ACHN (cell line): ENCODE data around the gene SKA1.
A peak's percentile ranks its signal among the peaks of the same experiment; 100 is the strongest.
"Not testable (repeated sequence)": the region's sequence is repeated elsewhere in the genome, so short reads cannot be mapped to it uniquely, and the experiment has no call there.

ENCODE experiments used
- DNase-seq: peaks from one replicate; pipeline ENCODE4 v3.0.0-alpha.2; 2015
- in situ Hi-C: cut with HindIII; loops from 2 replicates; pipeline ENCODE4 v1.10.0; 2017; ENCODE audit warnings: low sequenced_read_pairs, low pct_ligation_motif_present, low pct_unique_long_range_greater_than_20kb

SKA1 gene

DNA sequence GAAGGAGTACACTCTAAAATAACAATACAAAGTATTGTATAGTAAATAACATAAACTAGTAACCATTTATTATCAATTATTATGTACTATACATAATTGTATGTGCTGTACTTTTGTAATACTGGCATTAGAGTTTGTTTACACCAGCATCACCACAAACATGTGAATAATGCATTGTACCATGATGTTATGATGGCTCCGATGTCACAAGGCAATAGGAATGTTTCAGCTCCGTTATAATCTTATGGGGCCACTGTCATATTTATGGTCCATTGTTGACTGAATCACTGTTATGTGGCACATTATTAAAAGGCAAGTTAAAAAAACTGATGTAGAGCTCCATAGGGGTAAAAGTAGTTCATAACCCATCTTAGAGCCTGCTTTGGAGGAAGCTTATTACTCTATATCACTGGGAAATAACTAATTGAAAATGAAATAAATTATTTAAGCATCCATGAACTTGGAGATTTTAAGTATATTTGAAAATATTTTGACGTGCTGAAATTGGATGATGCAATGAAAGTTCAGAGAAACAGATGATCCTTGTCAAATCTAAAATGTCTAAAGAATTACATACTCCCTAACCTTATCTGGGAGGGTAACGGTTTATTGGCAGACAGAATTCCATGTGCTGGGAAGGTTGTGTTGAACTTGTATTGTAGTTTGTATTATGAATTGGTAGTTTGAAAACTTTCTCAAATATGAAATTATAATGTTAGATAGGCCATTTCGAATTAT is 2.4 kb downstream of the SKA1 start:
- no peak for DNase-seq
- in situ Hi-C loops = no loop called here

DNA sequence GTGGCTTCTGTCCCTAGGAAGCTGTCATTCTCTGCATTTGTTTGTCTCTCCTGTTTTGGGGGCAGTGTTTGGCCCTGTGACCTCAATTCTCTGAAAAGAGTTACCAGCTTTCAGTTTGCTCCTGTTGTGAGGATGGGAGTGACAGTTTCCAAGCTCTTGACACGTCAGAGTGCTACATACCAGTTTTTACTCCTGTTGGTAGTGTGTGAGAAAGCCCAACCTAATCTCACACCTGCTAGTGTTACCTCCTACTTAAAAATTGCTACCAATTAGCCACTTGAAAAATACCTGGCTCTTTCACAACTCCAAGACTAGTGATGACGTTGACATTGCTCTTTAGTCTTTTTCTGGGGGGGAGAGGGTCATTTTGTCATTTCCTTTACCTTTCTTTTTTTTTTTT is 14.1 kb downstream of the SKA1 start:
- DNase-seq = no peak

DNA sequence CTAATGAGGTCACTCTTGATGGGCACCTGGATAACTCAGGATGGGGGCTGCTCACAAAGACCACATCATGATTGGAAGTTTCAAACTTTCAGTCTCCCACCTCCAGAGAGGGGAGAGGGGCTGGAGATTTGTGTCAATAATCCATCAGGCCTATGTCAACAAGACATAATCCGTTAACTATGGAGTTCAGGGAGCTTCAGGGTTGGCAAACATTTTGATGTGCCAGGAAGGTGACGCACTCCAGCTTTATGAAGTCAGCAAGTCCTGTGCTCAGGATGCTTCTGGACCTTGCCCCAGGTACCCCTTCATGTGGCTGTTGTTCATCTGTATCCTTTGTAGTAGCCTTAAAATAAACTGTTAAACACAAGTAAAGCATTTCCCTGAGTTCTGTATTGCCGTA is 19.0 kb downstream of the SKA1 start:
- no peak for DNase-seq
- in situ Hi-C loops = no loop called here

More for the DNA sequence above, 14.1 kb downstream of the SKA1 start:
- in situ Hi-C loops = no loop called here

DNA sequence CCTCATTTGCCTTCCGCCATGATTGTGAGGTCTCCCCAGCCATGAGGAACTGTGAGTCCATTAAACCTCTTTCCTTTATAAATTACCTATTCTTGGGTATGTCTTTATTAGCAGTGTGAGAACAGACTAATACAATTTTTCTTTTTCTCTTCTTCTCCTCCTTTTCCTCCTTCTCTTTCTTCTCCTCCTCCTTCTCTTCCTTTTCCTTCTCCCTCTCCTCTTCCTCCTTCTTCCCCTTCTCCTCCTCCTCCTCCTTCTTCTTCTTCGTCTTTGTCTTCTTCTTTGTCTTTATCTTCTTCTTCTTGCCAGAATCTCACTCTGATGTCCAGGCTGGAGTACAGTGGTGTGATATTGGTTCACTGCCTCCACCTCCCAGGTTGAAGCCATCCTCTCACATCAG is 20.2 kb downstream of the SKA1 start:
- DNase-seq = no peak
- in situ Hi-C loops = no loop called here

DNA sequence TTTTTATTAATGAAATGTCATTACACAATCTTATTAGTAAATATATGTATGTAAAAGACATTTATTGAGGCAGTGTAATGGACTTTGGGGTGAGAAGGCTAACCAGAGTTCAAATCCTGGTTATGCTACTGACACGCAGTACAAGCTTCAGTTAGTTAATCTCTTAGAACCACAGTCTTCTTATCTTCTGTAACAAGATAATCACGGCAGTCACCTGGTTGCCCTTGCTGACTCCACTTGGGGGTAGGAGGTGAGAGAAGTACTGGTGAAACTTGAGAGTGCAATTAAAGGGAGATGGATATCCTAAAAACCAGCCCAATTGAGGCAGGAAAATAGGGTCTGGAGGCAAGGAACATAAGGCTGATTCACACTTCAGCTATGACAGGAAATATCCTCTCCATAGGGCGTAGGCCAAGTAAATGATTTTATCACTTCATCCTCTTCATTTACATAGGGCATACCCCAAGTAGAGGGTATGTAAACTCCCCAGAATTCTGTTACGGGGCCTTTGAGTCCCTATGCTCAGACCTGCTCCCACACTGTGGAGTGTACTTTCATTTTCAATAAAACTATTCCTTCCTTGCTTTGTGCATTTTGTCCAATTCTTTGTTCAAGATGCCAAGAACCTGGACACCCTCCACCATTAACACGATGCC is 21.3 kb downstream of the SKA1 start:
- no peak for DNase-seq
- in situ Hi-C loops = no loop called here

DNA sequence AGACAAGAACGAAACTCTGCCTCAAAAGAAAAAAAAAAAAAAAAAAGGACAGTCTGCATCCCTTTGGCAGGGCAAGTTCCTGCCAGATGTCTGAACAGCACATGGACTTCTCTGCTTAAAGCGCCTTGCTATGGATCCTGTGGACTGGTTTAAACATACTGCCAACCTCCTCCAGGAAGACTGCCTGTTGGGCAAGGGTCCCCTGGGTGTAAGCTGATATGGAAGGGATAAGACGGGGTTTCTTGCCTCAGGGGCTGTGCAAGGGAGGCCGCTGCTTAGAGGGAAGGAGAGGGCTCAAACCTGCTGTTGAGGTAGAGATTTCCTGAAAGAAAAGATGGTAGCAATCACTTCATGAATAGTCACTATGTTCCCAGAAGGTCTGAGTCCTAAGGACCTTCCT is 22.2 kb downstream of the SKA1 start:
- in situ Hi-C loops = no loop called here
- no peak for DNase-seq

DNA sequence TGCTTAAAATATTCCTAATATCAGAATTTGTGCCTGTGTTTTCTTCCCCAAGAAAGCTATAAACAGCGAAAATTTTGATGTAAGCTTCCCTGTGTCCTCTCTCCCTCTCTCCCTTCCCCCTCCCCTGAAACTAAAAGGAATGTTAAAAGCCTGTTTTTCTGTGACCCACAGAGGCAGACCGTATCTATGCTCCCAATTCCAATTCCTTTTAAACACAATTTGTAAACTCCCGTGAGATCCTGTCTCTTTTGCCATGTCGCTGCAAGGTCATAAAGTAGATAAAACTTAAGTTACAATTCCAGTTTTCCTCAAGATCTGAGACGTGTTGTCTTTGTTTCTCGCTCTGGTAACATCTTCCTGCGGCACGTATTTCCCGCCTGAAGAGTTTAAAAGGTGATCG is 23.3 kb downstream of the SKA1 start:
- no peak for DNase-seq
- in situ Hi-C loops = no loop called here

DNA sequence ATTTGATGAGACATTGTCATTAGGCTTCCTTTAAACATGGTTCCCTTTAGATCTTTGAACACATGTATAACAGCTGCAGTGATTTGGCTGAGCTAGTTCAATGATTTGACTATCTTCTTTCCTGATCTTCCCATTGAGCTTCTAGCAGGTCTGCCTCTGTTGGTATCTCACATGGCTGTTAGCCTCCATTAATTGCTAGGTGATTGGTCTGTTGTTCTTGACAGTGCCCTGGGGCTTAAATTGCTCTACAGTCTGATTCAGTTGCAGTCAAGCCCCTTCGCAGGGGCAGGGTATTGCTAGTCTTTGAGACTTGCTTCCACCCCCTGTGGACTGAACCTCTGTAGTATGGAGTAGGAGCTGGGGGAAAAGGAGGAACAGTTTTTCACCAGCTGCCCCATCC is 24.1 kb downstream of the SKA1 start:
- no peak for DNase-seq
- in situ Hi-C loops = no loop called here

DNA sequence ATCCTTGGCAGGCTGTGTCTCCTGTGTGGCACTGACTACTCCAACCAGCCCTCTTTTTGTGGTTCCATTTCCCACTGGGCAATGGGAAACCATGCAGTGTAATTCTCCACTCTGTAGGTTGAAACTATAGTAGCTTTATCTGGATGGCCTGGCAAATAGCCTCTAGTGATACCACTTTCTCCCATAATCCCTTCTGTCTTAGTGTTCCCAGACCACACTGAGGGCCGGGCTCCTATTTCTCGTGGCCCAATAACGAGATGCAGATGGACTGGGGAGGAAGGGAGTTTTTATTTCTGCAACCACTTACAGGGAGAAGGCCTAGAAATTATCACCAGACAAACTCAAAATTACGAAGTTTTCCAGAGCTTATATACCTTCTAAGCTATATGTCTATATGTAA is 24.7 kb downstream of the SKA1 start:
- no peak for DNase-seq
- in situ Hi-C loops = no loop called here

DNA sequence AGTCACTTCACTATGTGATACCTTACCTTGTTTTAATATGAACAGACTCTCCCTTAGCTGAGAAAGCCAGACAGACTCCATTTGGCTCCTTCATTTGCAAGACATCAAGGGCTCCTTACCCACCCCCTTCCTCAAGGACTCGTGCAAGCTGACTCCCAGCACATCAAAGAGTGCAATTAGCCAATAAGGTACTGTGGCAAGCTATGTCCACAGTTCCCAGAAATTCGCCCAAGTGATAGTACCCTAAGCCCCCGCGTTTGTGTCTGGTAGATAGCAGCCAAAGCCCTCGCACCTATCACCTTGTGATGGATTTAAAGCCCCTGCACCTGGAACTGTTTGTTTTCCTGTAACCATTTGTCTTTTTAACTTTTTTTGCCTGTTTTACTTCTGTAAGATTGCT is 25.6 kb downstream of the SKA1 start:
- DNase-seq, in situ Hi-C loops: not testable (repeated sequence)

DNA sequence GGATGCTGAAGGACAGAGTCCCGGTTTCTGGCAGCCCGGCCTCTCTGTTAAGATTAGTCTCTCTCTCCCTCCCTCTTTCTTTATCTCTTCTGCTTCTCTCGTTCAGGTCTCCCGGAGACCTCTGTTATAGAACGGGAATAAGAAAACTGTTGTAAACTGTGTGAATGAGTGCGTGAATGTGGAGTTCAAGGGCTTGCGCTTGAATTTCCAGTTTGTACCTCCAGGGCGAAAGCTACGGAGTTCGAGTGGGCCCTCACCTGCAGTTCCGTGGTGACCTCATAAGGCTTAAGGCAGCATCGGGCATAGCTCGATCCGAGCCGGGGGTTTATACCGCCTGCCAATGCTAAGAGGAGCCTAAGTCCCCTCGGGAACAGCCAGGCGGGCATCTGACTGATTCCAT is 26.4 kb downstream of the SKA1 start:
- DNase-seq = no peak
- in situ Hi-C loops = no loop called here

DNA sequence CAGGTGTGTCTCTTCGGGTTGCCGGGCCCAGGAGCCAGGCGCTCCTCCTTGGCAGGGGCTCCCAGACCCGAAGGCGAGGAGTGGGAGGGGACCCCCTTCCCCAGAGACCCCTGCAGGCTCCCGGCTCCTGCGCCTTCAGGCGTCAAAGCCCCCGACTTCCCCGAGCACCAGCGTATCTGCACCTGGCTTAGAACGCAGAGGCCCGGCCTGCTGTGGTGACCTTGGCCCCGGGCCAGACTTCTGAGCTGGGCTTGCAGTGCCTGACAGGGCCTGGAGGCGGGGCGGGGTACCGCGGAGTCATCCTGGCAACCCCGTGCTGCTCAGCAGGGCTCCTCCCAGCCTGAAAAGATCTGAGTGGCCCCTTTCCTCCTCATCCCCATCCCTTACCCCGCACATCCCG is 27.0 kb downstream of the SKA1 start:
- DNase-seq = no peak
- in situ Hi-C loops = no loop called here

DNA sequence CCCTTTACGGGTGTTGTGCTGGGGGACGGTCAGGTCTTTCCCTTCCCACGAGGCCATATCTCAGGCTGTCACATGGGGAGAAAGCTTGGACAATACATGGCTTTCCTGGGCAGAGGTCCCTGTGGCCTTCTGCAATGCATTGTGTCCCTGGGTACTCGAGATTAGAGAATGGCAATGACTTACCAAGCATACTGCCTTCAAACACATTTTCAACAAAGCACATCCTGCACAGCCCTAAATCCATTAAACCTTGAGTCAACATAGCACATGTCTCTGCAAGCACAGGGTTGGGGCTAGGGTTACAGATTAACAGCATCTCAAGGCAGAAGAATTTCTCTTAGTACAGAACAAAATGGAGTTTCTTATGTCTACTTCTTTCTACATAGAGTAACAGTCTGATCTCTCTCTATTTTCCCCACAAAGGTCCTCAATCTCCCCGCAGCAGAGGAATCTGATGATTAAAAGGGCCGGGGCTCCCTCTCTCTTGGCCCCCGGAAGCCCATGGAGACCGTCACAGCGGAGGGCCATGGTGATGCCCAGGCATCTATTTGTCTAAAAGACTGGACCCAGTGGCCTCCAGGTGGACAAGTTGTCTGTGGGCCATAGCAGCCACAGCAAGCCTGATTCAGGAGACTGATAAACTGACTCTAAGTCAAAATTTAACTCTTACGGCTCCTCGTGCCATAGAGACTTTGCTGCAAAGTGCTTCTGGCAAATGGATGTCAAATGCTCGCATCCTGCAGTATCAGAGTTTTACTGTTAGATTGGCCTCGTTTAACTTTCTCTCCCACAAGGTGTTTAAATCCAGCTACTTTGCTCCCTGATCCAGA is 30.1 kb downstream of the SKA1 start:
- DNase-seq, in situ Hi-C loops: not testable (repeated sequence)

DNA sequence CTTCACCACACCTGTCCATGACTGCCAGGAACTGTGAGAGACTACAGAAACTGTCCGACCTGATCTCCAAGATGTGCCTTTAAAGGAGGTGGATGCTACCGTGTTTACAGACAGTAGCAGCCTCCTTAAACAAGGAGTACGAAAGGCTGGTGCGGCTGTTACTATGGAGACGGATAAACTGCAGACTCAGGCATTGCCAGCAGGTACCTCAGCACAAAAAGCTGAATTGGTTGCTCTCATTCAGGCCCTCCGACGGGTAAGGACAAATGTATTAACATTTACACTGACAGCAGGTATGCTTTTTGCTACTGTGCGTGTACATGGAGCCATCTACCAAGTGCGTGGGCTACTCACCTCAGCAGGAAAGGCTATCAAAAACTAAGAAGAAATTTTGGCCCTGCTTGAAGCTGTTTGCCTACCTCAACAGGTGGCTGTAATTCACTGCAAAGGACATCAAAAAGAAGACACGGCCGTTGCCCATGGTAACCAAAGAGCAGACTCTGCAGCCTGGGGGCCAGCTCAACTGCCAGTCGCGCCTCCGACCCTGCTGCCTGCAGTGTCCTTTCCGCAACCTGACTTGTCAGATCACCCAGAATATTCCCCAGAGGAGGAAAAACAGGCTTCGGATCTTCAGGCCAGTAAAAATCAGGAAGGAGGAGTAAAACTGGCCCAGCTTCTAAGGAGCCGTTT is 30.9 kb downstream of the SKA1 start:
- in situ Hi-C loops = no loop called here
- DNase-seq = no peak

DNA sequence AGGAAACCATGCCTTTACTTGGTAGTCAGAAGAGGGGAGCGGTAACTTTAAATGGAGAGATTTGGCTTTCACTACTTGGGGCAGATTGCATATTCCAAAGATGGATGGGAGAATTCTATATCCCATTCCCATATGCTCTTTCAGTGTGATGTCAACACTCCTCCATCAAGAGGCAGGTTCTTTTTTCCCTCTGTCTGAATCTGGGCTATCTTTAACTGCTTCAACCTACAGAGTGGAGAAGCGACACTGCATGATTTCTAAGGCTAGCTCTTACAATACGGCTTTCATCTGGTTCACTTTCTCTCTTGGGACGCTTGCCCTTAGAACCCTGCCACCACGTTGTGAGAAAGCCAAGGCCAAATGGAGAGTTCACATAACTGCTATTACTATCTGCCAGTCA is 34.4 kb downstream of the SKA1 start:
- no peak for DNase-seq
- in situ Hi-C loops = no loop called here

DNA sequence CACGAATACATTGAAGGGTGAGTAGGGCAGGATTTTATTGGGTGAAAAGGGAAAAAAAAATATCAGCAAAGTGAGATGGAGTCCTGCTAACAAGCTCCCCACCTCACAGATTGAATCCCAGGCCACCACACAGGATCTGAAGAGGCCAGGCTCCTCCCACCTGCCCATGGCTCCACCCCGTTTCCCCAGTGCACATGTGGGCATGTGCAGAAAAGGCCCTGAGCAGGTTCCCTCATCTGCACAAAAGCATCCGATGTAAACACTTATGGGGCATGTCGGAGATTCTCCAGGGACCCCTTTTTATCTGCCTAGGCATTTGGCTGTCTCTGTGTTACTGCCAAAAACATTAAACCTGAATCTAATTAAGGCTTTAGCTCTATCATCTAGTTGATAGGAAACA is 35.2 kb downstream of the SKA1 start:
- in situ Hi-C loops = no loop called here
- DNase-seq = no peak

DNA sequence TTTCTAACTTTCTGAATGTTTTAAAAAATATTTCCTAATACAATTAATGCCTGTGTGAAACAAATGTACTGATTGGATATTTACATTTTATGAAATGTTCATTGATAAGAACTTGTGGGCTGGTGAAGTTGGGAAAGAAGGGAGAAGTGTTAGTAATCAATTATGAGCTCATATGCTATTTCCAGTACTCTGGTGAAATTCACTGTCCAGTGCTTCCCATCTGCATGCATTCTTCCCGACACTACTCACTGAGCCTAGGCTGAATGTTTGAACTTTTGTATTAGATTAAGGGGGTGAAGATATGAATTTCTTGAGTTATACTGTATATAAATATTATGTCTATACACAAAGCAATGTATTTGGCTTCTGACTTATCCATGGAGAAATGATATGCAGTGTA is 36.0 kb downstream of the SKA1 start:
- in situ Hi-C loops = no loop called here
- DNase-seq = peak; percentile 8

DNA sequence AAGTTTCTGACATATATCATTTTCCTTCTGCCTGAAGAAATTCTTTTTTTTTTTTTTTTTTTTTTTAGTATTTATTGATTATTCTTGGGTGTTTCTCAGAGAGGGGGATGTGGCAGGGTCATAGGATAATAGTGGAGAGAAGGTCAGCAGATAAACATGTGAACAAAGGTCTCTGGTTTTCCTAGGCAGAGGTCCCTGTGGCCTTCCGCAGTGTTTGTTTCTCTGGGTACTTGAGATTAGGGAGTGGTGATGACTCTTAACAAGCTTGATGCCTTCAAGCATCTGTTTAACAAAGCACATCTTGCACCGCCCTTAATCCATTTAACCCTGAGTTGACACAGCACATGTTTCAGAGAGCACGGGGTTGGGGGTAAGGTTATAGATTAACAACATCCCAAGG is 42.0 kb downstream of the SKA1 start:
- DNase-seq, in situ Hi-C loops: not testable (repeated sequence)

DNA sequence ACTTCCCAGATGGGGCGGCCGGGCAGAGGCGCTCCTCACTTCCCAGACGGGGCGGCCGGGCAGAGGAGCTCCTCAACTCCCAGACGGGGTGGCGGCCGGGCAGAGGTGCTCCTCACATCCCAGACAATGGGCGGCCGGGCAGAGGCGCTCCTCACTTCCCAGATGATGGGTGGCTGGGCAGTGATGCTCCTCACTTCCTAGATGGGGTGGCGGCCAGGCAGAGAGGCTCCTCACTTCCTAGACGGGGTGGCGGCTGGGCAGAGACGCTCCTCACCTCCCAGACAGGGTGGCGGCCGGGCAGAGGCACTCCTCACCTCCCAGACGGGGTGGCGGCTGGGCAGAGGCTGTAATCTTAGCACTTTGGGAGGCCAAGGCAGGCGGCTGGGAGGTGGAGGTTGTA is 42.9 kb downstream of the SKA1 start:
- in situ Hi-C loops = not testable (repeated sequence)

More for the DNA sequence above, 42.9 kb downstream of the SKA1 start:
- DNase-seq = not testable (repeated sequence)
